HCT116 (cell line): ENCODE results near the gene GASK1A. TPM values are rescaled to one million over a fixed set of nuclear protein-coding genes. Genes with fewer than 3 reads are reported as not detected.

ENCODE experiments used
- ATAC-seq: fragments of 200-7000 bp; cut with Tn5 transposase; 2 replicates; pipeline ENCODE4 v1.9.1; 2020; ENCODE audit warnings: mild to moderate bottlenecking, moderate library complexity
- BruUV-seq: library from RNA; stranded (reverse); fragments of 400-500 nt; replicated peaks from 2 replicates; lab custom pipeline; 2021; lab: Mats Ljungman, UMichigan
- CTCF ChIA-PET: fragments of 300-600 bp; sonication (Branson Sonifier 250); formaldehyde crosslinking; loops from one replicate; lab custom pipeline; 2021; ENCODE audit warnings: antibody characterized with exemption; lab: Charles Lee
- POLR2A ChIA-PET: fragments of 300-600, 350-600 bp; sonication (Branson Sonifier 250); formaldehyde crosslinking; loops from one replicate; lab custom pipeline; 2021; ENCODE audit warnings: antibody characterized with exemption; lab: Charles Lee
- RAD21 ChIA-PET, 2 experiments: fragments of 300-600 bp; sonication (Branson Sonifier 250); formaldehyde crosslinking; loops; one replicate each; lab custom pipeline; 2023; ENCODE audit warnings: low total read pairs in 2 of 2; ENCODE audit not compliant: uncharacterized antibody in 2 of 2, unreplicated experiment in 2 of 2, low non-redundant PET in 1 of 2; lab: Charles Lee
- DNase-seq: peaks from one replicate; pipeline ENCODE4 v3.0.0-alpha.2; 2010; ENCODE audit warnings: low read depth, low spot score
- H2AFZ ChIP-seq: fragments of 200-600 bp; shearing (Covaris generic), sonication (generic); 2 replicates; pipeline ENCODE4 v1.6.1; 2017; ENCODE audit warnings: low read depth, mixed run types, mixed read lengths, antibody characterized with exemption, low read length; ENCODE audit not compliant: poor library complexity, severe bottlenecking
- H3K27ac ChIP-seq: 2 replicates; pipeline ENCODE4 v1.5.1; 2012; ENCODE audit warnings: low read depth, low read length
- H3K27me3 ChIP-seq: fragments of 200-600 bp; sonication (generic); 2 replicates; pipeline ENCODE4 v1.6.1; 2016; ENCODE audit warnings: mixed run types, low read length, mixed read lengths; ENCODE audit not compliant: insufficient read depth
- H3K36me3 ChIP-seq, 2 experiments: fragments of 200-500 bp in 1 of 2; fragments of 200-600 bp in 1 of 2; sonication (Bioruptor generic) in 1 of 2; sonication (generic) in 1 of 2; 2 replicates each; pipeline versions ENCODE4 v1.5.1 to v1.6.1; 2014 to 2016; ENCODE audit warnings: low read length in 2 of 2, inconsistent platforms in 1 of 2, mixed read lengths in 1 of 2, mixed run types in 1 of 2; ENCODE audit not compliant: insufficient read depth in 2 of 2, control insufficient read depth in 1 of 2
- H3K4me1 ChIP-seq, 2 experiments: fragments of 200-600 bp in 1 of 2; sonication (generic) in 1 of 2; 2 replicates each; pipeline versions ENCODE4 v1.5.1 to v1.6.1; 2012 to 2017; ENCODE audit warnings: low read length in 2 of 2, inconsistent platforms in 1 of 2, mild to moderate bottlenecking in 1 of 2, mixed read lengths in 1 of 2, mixed run types in 1 of 2, moderate library complexity in 1 of 2; ENCODE audit not compliant: insufficient read depth in 2 of 2, control insufficient read depth in 1 of 2
- H3K4me2 ChIP-seq: fragments of 200-600 bp; sonication (generic); 2 replicates; pipeline ENCODE4 v1.6.1; 2017; ENCODE audit warnings: mixed run types, low read length, mixed read lengths
- H3K4me3 ChIP-seq, 2 experiments: fragments of 200-600 bp in 1 of 2; sonication (generic) in 1 of 2; replicated peaks in 1 of 2; 2 replicates each; pipeline ENCODE4 v1.5.1; 2011 to 2016; ENCODE audit warnings: low read length in 2 of 2, control low read depth in 1 of 2, low read depth in 1 of 2, mild to moderate bottlenecking in 1 of 2, mixed read lengths in 1 of 2, mixed run types in 1 of 2
- H3K79me2 ChIP-seq: fragments of 200-600 bp; sonication (generic); 2 replicates; pipeline ENCODE4 v1.6.1; 2017; ENCODE audit warnings: mild to moderate bottlenecking, mixed run types, low read length, moderate library complexity, mixed read lengths; ENCODE audit not compliant: insufficient read depth
- H3K9ac ChIP-seq: fragments of 200-600 bp; sonication (generic); 2 replicates; pipeline ENCODE4 v1.6.1; 2016; ENCODE audit warnings: low read length, mixed read lengths
- H3K9me2 ChIP-seq: fragments of 200-600 bp; sonication (generic), shearing (Covaris generic); 2 replicates; pipeline ENCODE4 v1.6.1; 2017; ENCODE audit warnings: mixed run types, mild to moderate bottlenecking, moderate library complexity; ENCODE audit not compliant: insufficient read depth
- H3K9me3 ChIP-seq, 2 experiments: fragments of 200-500 bp in 1 of 2; fragments of 200-600 bp in 1 of 2; sonication (Bioruptor generic) in 1 of 2; sonication (generic) in 1 of 2; 2 replicates each; pipeline ENCODE4 v1.6.1; 2014 to 2017; ENCODE audit warnings: low read length in 2 of 2, mixed read lengths in 2 of 2, inconsistent platforms in 1 of 2, low read depth in 1 of 2, mild to moderate bottlenecking in 1 of 2, mixed run types in 1 of 2, moderate library complexity in 1 of 2; ENCODE audit not compliant: control insufficient read depth in 1 of 2, insufficient read depth in 1 of 2
- H4K20me1 ChIP-seq: fragments of 200-600 bp; sonication (generic), shearing (Covaris generic); 2 replicates; pipeline ENCODE4 v1.6.1; 2017; ENCODE audit warnings: mixed run types, mild to moderate bottlenecking, moderate library complexity; ENCODE audit not compliant: insufficient read depth
- EGR1 ChIP-seq: IDR thresholded peaks from 2 replicates; pipeline ENCODE4 v1.6.1; 2012; ENCODE audit warnings: low read depth
- EZH2 ChIP-seq: fragments of 200-600 bp; sonication (generic); IDR thresholded peaks from 2 replicates; pipeline ENCODE4 v1.6.1; 2017; ENCODE audit warnings: antibody characterized with exemption, mixed run types
- EZH2phosphoT487 ChIP-seq: fragments of 200-600 bp; IDR thresholded peaks from 2 replicates; pipeline ENCODE4 v1.6.1; 2018; ENCODE audit warnings: antibody characterized with exemption, borderline replicate concordance
- SRF ChIP-seq: IDR thresholded peaks from 2 replicates; pipeline ENCODE4 v1.6.1; 2012; ENCODE audit warnings: low read depth
- intact Hi-C: fragments of 100-400 bp; cut with micrococcal nuclease; formaldehyde crosslinking; loops from 2 replicates; pipeline ENCODE4 v1.10.0; 2022
- total RNA-seq: library from RNA; stranded (reverse); gene quantifications from one replicate; pipeline ENCODE4 v1.2.1, GENCODE V29; 2021; ENCODE audit not compliant: unreplicated experiment

GASK1A gene
- total RNA-seq, 1 experiment from 2014 or later, result 1.0 TPM

GRCh38 chr3:43075904-43076661 is 97.0 kb downstream of the GASK1A start:
- ATAC-seq (no peak), DNase-seq (no peak)
- intact Hi-C loops, result no loop called here
- peaks cover 0 to 4% of the 10 kb centered on the region in 2 experiments; a peak in 3 of 4 replicates for H3K4me1 ChIP-seq
- no peaks in the 10 kb centered on the region for H3K9me2 ChIP-seq
- H3K27me3 ChIP-seq, result no peaks in the 10 kb centered on the region
- no peaks in the 10 kb centered on the region for H3K79me2 ChIP-seq
- H3K9me3 ChIP-seq, result no peaks in the 10 kb centered on the region
- H3K4me3 ChIP-seq, result no peak overlapping the region
- no peak overlapping the region for H3K9ac ChIP-seq
- peaks cover 4 to 16% of the 10 kb centered on the region in 2 experiments; a peak in 2 of 4 replicates for H3K36me3 ChIP-seq
- H3K4me2 ChIP-seq, result no peak overlapping the region
- no peak for TF ChIP-seq SRF
- ChIA-PET POLR2A (no interaction called here), CTCF (no interaction called here), RAD21 (no interaction called here)
- BruUV-seq, result no TSS peak
- H4K20me1 ChIP-seq, result no peaks in the 10 kb centered on the region
- no peak overlapping the region for H3K27ac ChIP-seq
- no peak overlapping the region for H2AFZ ChIP-seq

GRCh38 chr3:43076857-43077256 is 97.7 kb downstream of the GASK1A start:
- no peaks in the 10 kb centered on the region for H3K9me3 ChIP-seq
- ChIA-PET RAD21 (no interaction called here), CTCF (no interaction called here), POLR2A (no interaction called here)
- peaks cover 0 to 4% of the 10 kb centered on the region in 2 experiments; a peak in 3 of 4 replicates for H3K4me1 ChIP-seq
- no peaks in the 10 kb centered on the region for H3K9me2 ChIP-seq
- H3K4me2 ChIP-seq, result no peak overlapping the region
- H3K4me3 ChIP-seq, result no peak overlapping the region
- H2AFZ ChIP-seq, result no peak overlapping the region
- TF ChIP-seq EZH2, result no peak
- no peak for TF ChIP-seq EGR1
- no peak for TF ChIP-seq EZH2phosphoT487
- peaks cover 4 to 16% of the 10 kb centered on the region in 2 experiments; a peak in 2 of 4 replicates for H3K36me3 ChIP-seq
- H4K20me1 ChIP-seq, result no peaks in the 10 kb centered on the region
- intact Hi-C loops, result no loop called here
- ATAC-seq (no peak), DNase-seq (no peak)
- H3K27ac ChIP-seq, result no peak overlapping the region
- BruUV-seq, result no TSS peak
- no peaks in the 10 kb centered on the region for H3K79me2 ChIP-seq
- H3K9ac ChIP-seq, result no peak overlapping the region
- no peaks in the 10 kb centered on the region for H3K27me3 ChIP-seq
